HG02870 (cell line): Measurements from ENCODE around the gene GPR152.

Source experiments
- ATAC-seq: cut with Tn5 transposase; IDR thresholded peaks from one replicate; pipeline ENCODE4 v1.9.1; 2021; ENCODE audit warnings: mild to moderate bottlenecking, moderate library complexity; ENCODE audit not compliant: unreplicated experiment

Gene GPR152

GRCh38 chr11:67452141-67452952 is at the start of gene GPR152:
GPR152 (minus strand) TSS chr11:67452729; CDS start chr11:67452724, 5 bp downstream.
- no peak for ATAC-seq

- ATAC-seq, result no peak
Measured at GRCh38 chr11:67501854-67502253, 49.3 kb upstream of the GPR152 start.

GRCh38 chr11:67500831-67501715 is 48.5 kb upstream of the GPR152 start:
- ATAC-seq, result no peak

- no peak for ATAC-seq
Measured at GRCh38 chr11:67500484-67500821, 47.9 kb upstream of the GPR152 start.

GRCh38 chr11:67499808-67500483 is 47.4 kb upstream of the GPR152 start:
- ATAC-seq, result no peak

- ATAC-seq, result no peak
Measured at GRCh38 chr11:67498544-67498972, 46.0 kb upstream of the GPR152 start.

- no peak for ATAC-seq
Measured at GRCh38 chr11:67497656-67498291, 45.2 kb upstream of the GPR152 start.

GRCh38 chr11:67496113-67496512 is 43.6 kb upstream of the GPR152 start:
- ATAC-seq, result no peak

GRCh38 chr11:67495234-67496005 is 42.9 kb upstream of the GPR152 start:
- no peak for ATAC-seq

- ATAC-seq, result no peak
Measured at GRCh38 chr11:67494371-67495233, 42.1 kb upstream of the GPR152 start.

GRCh38 chr11:67493548-67494370 is 41.2 kb upstream of the GPR152 start:
- no peak for ATAC-seq

GRCh38 chr11:67492801-67493547 is 40.4 kb upstream of the GPR152 start:
- no peak for ATAC-seq

GRCh38 chr11:67492069-67492727 is 39.7 kb upstream of the GPR152 start:
- no peak for ATAC-seq

- ATAC-seq, result no peak
Measured at GRCh38 chr11:67491276-67492068, 38.9 kb upstream of the GPR152 start.

- no peak for ATAC-seq
Measured at GRCh38 chr11:67490727-67491065, 38.2 kb upstream of the GPR152 start.
